ENCODE data around the gene RNASE2.

- TF ChIP-seq POLR2A (IDR thresholded peaks at IDR 0.05) (no peak), CTCF (IDR thresholded peaks at IDR 0.05) (no peak)
These were observed 45.9 kb downstream of the RNASE2 start for GRCh38 chr14:21001218-21001617.
